ENCODE results near the gene PRSS22. TPM values are rescaled to one million over a fixed set of nuclear protein-coding genes. Genes with fewer than 3 reads are reported as not detected.

The PRSS22 gene
- polyA plus RNA-seq, 1 of the 3 experiments (the other 2 are of a cell fraction) = not detected

- Histone ChIP-seq H4K20me1 (ENCODE audit: insufficient read depth) (no peaks in the 10 kb centered on the region), H3K4me2 (no peak overlapping the region), H3K9ac (no peak overlapping the region), H2AFZ (ENCODE audit: low read depth) (no peak overlapping the region), H3F3A (replicated peaks; ENCODE audit: insufficient read depth) (no peaks in the 10 kb centered on the region), H3K9me2 (no peaks in the 10 kb centered on the region), H3K4me1 (ENCODE audit: control insufficient read depth in 1 of 2, insufficient read depth in 2 of 2, low read depth in 1 of 2, low read length in 1 of 2) (peaks cover 0 to 29% of the 10 kb centered on the region in 2 experiments; a peak in 1 of 4 replicates), H3K4me3 (ENCODE audit: low read depth in 2 of 2, low read length in 1 of 2) (no peak overlapping the region), H3K27ac (ENCODE audit: low read depth in 2 of 2, low read length in 1 of 2) (no peak overlapping the region), H3K27me3 (ENCODE audit: insufficient read depth) (no peaks in the 10 kb centered on the region), H3K9me3 (no peaks in the 10 kb centered on the region), H3K36me3 (replicated peaks in 1 of 2; ENCODE audit: control insufficient read depth in 1 of 2, insufficient read depth in 2 of 2, low read length in 1 of 2) (no peaks in the 10 kb centered on the region), H3K79me2 (ENCODE audit: insufficient read depth) (no peaks in the 10 kb centered on the region)
- TF ChIP-seq RCOR1 (IDR thresholded peaks at IDR 0.05; ENCODE audit: low read length) (no peak), CTCF (IDR thresholded peaks at IDR 0.05) (no peak), NFIC (IDR thresholded peaks at IDR 0.05; ENCODE audit: borderline replicate concordance) (no peak), EZH2phosphoT487 (IDR thresholded peaks at IDR 0.05; ENCODE audit: borderline replicate concordance, low read depth) (no peak), USF1 (IDR thresholded peaks at IDR 0.05; ENCODE audit: borderline replicate concordance, low read depth) (no peak), MAX (IDR thresholded peaks at IDR 0.05; ENCODE audit: low read depth) (no peak), FOSL2 (IDR thresholded peaks at IDR 0.05; ENCODE audit: borderline replicate concordance, low read depth) (no peak), MEF2A (IDR thresholded peaks at IDR 0.05; ENCODE audit: borderline replicate concordance, low read depth) (no peak), GABPA (IDR thresholded peaks at IDR 0.05; ENCODE audit: low read depth) (no peak), FOXM1 (IDR thresholded peaks at IDR 0.05; ENCODE audit: low read depth) (no peak), USF2 (IDR thresholded peaks at IDR 0.05; ENCODE audit: borderline replicate concordance, low read depth, low read length) (no peak), REST (IDR thresholded peaks at IDR 0.05; ENCODE audit: low read depth, low read length) (no peak), ZBTB33 (IDR thresholded peaks at IDR 0.05; ENCODE audit: borderline replicate concordance, low read depth) (no peak), RXRA (IDR thresholded peaks at IDR 0.05; ENCODE audit: borderline replicate concordance, low read depth) (no peak), SIN3A (IDR thresholded peaks at IDR 0.05; ENCODE audit: borderline replicate concordance, low read depth, low read length) (no peak), JUND (IDR thresholded peaks at IDR 0.05) (no peak), SMC3 (IDR thresholded peaks at IDR 0.05; ENCODE audit: low read depth, low read length) (no peak), CHD2 (IDR thresholded peaks at IDR 0.05; ENCODE audit: low read length, partially characterized antibody) (no peak), IRF3 (IDR thresholded peaks at IDR 0.05; ENCODE audit: low read depth, low read length) (no peak), RFX5 (IDR thresholded peaks at IDR 0.05; ENCODE audit: low read length) (no peak)
- no peak for DNase-seq
- WGBS (ENCODE audit: low lambda C conversion rate) = 82% methylated on average over 7 of the region's 10 CpGs
- CTCF ChIA-PET = no interaction called here
- POLR2A ChIA-PET = no interaction called here
Measured at GRCh38 chr16:2824626-2825025, 33.3 kb downstream of the PRSS22 start.

Measured in SK-N-SH (cell line).